Upper lobe of left lung (tissue), 6 donors: Measurements from ENCODE around the gene SMC5. TPM values are rescaled to one million over a fixed set of nuclear protein-coding genes. Genes with fewer than 3 reads are reported as not detected.
"Not testable (repeated sequence)": the region's sequence is repeated elsewhere in the genome, so short reads cannot be mapped to it uniquely, and the experiment has no call there.

Experiments used
- ATAC-seq, 2 donors: fragments of 200-7000 bp; cut with Tn5 transposase; one replicate each; pipeline ENCODE4 v1.9.1; 2022; ENCODE audit warnings: mild to moderate bottlenecking in 2 of 2, moderate library complexity in 2 of 2; ENCODE audit not compliant: low FRiP score in 2 of 2
- DNase-seq, 2 donors: peaks; one replicate each; pipeline ENCODE4 v3.0.0-alpha.2; 2019 to 2020
- H3K27ac ChIP-seq, 4 donors: fragments of 200-600 bp; sonication (generic); one replicate each; pipeline ENCODE4 v1.5.1; 2016 to 2019
- H3K27me3 ChIP-seq, 4 donors: fragments of 200-600 bp; sonication (generic); one replicate each; pipeline ENCODE4 v1.5.1; 2017 to 2019
- H3K36me3 ChIP-seq, 4 donors: fragments of 200-600 bp; sonication (generic); one replicate each; pipeline ENCODE4 v1.5.1; 2016 to 2019
- H3K4me1 ChIP-seq, 4 donors: fragments of 200-600 bp; sonication (generic); one replicate each; pipeline ENCODE4 v1.5.1; 2018 to 2019
- H3K4me3 ChIP-seq, 4 donors: fragments of 200-600 bp; sonication (generic); one replicate each; pipeline ENCODE4 v1.5.1; 2017 to 2019; ENCODE audit warnings: mild to moderate bottlenecking in 2 of 4, moderate library complexity in 1 of 4
- H3K9me3 ChIP-seq, 4 donors: fragments of 200-600 bp; sonication (generic); one replicate each; pipeline ENCODE4 v1.5.1; 2018 to 2019
- CTCF ChIP-seq, 6 experiments: fragments of 450-650 bp in 4 of 6; fragments of 200-600 bp in 2 of 6; sonication (generic) in 2 of 6; IDR thresholded peaks; one replicate each; pipeline ENCODE4 v1.5.1; 2016 to 2019; ENCODE audit warnings: antibody characterized with exemption in 6 of 6
- EP300 ChIP-seq, 4 donors: sonication (generic); formaldehyde crosslinking; IDR thresholded peaks; one replicate each; pipeline ENCODE4 v1.5.1; 2017; ENCODE audit warnings: antibody characterized with exemption in 4 of 4, control low read depth in 2 of 4
- POLR2A ChIP-seq, 4 donors: fragments of 450-650 bp; IDR thresholded peaks; one replicate each; pipeline ENCODE4 v1.5.1; 2016 to 2017; ENCODE audit warnings: antibody characterized with exemption in 4 of 4, mild to moderate bottlenecking in 2 of 4
- POLR2AphosphoS5 ChIP-seq, 2 donors: sonication (generic); formaldehyde crosslinking; IDR thresholded peaks; one replicate each; pipeline ENCODE4 v1.5.1; 2017; ENCODE audit warnings: antibody characterized with exemption in 2 of 2
- WGBS, 2 donors: methylation state at CpG; one replicate each; pipeline ENCODE4 v1.1.5; 2017 to 2018; 5-methylcytosine and 5-hydroxymethylcytosine counted together
- total RNA-seq, 6 donors: library from RNA; depleted of rRNA in 4 of 6; stranded (reverse); fragments of >200 nt in 4 of 6; gene quantifications; one replicate each; pipeline versions ENCODE4 v1.1.0 to v1.2.1, GENCODE V29; 2016 to 2021
- donor health status: DM: no; HTN: no; CAD: no; lungs with moderate emphysema.
- donor health status: DM: no; HTN: yes; CAD: no; lungs with severe emphysema.

The SMC5 gene
- total RNA-seq, 6 donors from 2014 or later, result 18.8 to 60.7 (median 28.2) TPM

DNA sequence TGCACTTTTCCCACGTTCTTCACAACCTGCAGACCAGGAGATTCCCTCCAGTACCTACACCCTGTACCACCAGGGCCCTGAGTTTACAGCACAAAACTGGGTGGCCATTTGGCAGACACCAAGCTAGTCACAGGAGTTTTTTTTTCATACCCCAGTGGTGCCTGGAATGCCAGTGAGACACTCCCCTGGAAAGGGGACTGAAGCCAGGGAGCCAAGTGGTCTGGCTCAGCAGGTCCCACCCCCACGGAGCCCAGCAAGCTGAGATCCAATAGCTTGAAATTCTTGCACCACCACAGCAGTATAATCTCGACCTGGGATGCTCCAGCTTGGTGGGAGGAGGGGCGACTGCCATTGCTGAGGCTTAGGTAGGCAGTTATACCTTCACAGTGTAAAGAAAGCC lies 26.3 kb upstream of the SMC5 start:
- no peaks in the 10 kb centered on the region for H3K9me3 ChIP-seq
- WGBS, 2 donors, result 39 to 53% methylated on average over 3 to 4 of the region's 4 CpGs

DNA sequence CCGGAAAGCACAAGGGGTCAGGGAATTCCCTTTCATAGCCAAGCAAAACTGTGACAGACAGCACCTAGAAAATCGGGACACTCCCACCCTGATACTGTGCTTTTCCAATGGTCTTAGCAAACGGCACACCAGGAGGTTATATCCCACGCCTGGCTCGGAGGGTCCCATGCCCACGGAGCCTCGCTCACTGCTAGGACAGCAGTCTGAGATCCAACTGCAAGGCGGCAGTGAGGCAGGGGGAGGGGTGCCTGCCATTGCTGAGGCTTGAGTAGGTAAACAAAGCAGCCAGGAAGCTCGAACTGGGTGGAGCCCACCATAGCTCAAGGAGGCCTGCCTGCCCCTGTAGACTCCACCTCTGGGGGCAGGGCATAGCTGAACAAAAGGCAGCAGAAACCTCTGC lies 24.6 kb upstream of the SMC5 start:
- peak in 1 of 2 donors; percentile 38 for DNase-seq
- 81 to 100% methylated on average over 1 to 9 of the region's 9 CpGs for WGBS, 2 donors
- not testable (repeated sequence) for ATAC-seq, H3K4me3 ChIP-seq, H3K9me3 ChIP-seq, H3K4me1 ChIP-seq, H3K36me3 ChIP-seq, H3K27ac ChIP-seq, H3K27me3 ChIP-seq

More for the DNA sequence above, 26.3 kb upstream of the SMC5 start:
- DNase-seq, result no peak
- Histone ChIP-seq H3K27me3 (no peaks in the 10 kb centered on the region), H3K36me3 (no peaks in the 10 kb centered on the region), H3K4me3 (no peak overlapping the region), H3K4me1 (no peaks in the 10 kb centered on the region), H3K27ac (no peak overlapping the region)
- ATAC-seq, result no peak
- no peak for TF ChIP-seq POLR2A (IDR thresholded peaks at IDR 0.05)
- TF ChIP-seq EP300 (IDR thresholded peaks at IDR 0.05), result no peak
- TF ChIP-seq POLR2AphosphoS5 (IDR thresholded peaks at IDR 0.05), result no peak
- TF ChIP-seq CTCF (IDR thresholded peaks at IDR 0.05), result no peak

- DNase-seq, H3K4me1 ChIP-seq, H3K36me3 ChIP-seq, ATAC-seq, H3K4me3 ChIP-seq, H3K9me3 ChIP-seq, H3K27me3 ChIP-seq, H3K27ac ChIP-seq: not testable (repeated sequence)
- 87 to 100% methylated on average over 1 of the region's 1 CpG for WGBS, 2 donors
Measured at GRCh38 chr9:70245952-70246351, 12.8 kb upstream of the SMC5 start.

- no peaks in the 10 kb centered on the region for H3K27me3 ChIP-seq
- no peak overlapping the region for H3K27ac ChIP-seq
- TF ChIP-seq POLR2A (IDR thresholded peaks at IDR 0.05) (no peak), EP300 (IDR thresholded peaks at IDR 0.05) (no peak), CTCF (IDR thresholded peaks at IDR 0.05) (no peak), POLR2AphosphoS5 (IDR thresholded peaks at IDR 0.05) (no peak)
- H3K9me3 ChIP-seq, result no peaks in the 10 kb centered on the region
- no peaks in the 10 kb centered on the region for H3K4me1 ChIP-seq
- no peaks in the 10 kb centered on the region for H3K36me3 ChIP-seq
- WGBS, 2 donors, result 95 to 97% methylated on average over 1 of the region's 1 CpG
- ATAC-seq (no peak), DNase-seq (no peak)
- H3K4me3 ChIP-seq, result no peak overlapping the region
Measured at GRCh38 chr9:70250221-70250620, 8.6 kb upstream of the SMC5 start.

GRCh38 chr9:70255486-70255885 lies 3.3 kb upstream of the SMC5 start:
- Histone ChIP-seq H3K4me1 (peaks cover 8 to 24% (median 16%) of the 10 kb centered on the region in 4 donors), H3K36me3 (no peaks in the 10 kb centered on the region), H3K9me3 (no peaks in the 10 kb centered on the region), H3K27me3 (no peaks in the 10 kb centered on the region), H3K27ac (peak overlapping the region in 1 of 4 donors; percentile 87), H3K4me3 (peak overlapping the region in 3 of 4 donors; percentile 11 to 84 (median 72))
- ATAC-seq (no peak), DNase-seq (no peak)
- TF ChIP-seq EP300 (IDR thresholded peaks at IDR 0.05), result no peak

- Histone ChIP-seq H3K4me3 (peak overlapping the region in 3 of 4 donors; percentile 11 to 84 (median 72)), H3K9me3 (no peaks in the 10 kb centered on the region), H3K27ac (peak overlapping the region; percentile 23 to 94 (median 90)), H3K27me3 (no peaks in the 10 kb centered on the region), H3K4me1 (peaks cover 8 to 30% (median 23%) of the 10 kb centered on the region in 4 donors), H3K36me3 (no peaks in the 10 kb centered on the region)
- no peak for TF ChIP-seq CTCF (IDR thresholded peaks at IDR 0.05)
- peak in 2 of 4 donors; percentile 20 to 27 for TF ChIP-seq POLR2A (IDR thresholded peaks at IDR 0.05)
- WGBS, 2 donors, result 61 to 64% methylated on average over 7 of the region's 7 CpGs
- DNase-seq (no peak), ATAC-seq (no peak)
Measured at GRCh38 chr9:70256123-70256551, 2.6 kb upstream of the SMC5 start.
